A549 (cell line): ENCODE results near the gene SGSM1. TPM values are rescaled to one million over a fixed set of nuclear protein-coding genes. Genes with fewer than 3 reads are reported as not detected.

Experiments
- ATAC-seq, 2 experiments: fragments of 200-7000 bp in 1 of 2; fragments of >200 bp in 1 of 2; cut with Nextera tagmentation in 1 of 2; cut with Tn5 transposase in 1 of 2; 3 replicates each; pipeline versions ENCODE4 v1.8.0 to v1.9.1; 2018 to 2020; ENCODE audit warnings: mild to moderate bottlenecking in 1 of 2, moderate library complexity in 1 of 2
- CTCF ChIA-PET: fragments of 300-600 bp; sonication (Branson Sonifier 250); formaldehyde crosslinking; extraction: SDS; loops from one replicate; lab custom pipeline; 2021; ENCODE audit warnings: antibody characterized with exemption, inconsistent platforms; lab: Yijun Ruan, JAX
- POLR2A ChIA-PET: fragments of 350-600 bp; formaldehyde crosslinking; extraction: SDS; loops from one replicate; lab custom pipeline; 2021; ENCODE audit warnings: antibody characterized with exemption, inconsistent platforms; lab: Yijun Ruan, JAX
- DNase-seq, 2 experiments: peaks; one replicate each; pipeline versions ENCODE4 v3.0.0 to v3.0.0-alpha.2; 2011 to 2016; ENCODE audit warnings: low read depth in 1 of 2, low spot score in 1 of 2
- FAIRE-seq: peaks from 2 replicates; lab custom pipeline; 2011; peaks lifted over from hg19 to GRCh38; lab: Jason Lieb, UNC
- H3K27ac ChIP-seq, 2 experiments: fragments of >200 bp; sonication (Bioruptor Twin); formaldehyde crosslinking; 3 replicates each; pipeline ENCODE4 v1.5.1; 2016 to 2017
- H3K4me1 ChIP-seq: fragments of >200 bp; sonication (Bioruptor Twin); formaldehyde crosslinking; 3 replicates; pipeline ENCODE4 v1.6.1; 2016
- H3K4me2 ChIP-seq: fragments of >200 bp; sonication (Bioruptor Twin); formaldehyde crosslinking; 3 replicates; pipeline ENCODE4 v1.6.1; 2016
- H3K4me3 ChIP-seq: fragments of >200 bp; sonication (Bioruptor Twin); formaldehyde crosslinking; 3 replicates; pipeline ENCODE4 v1.5.1; 2016
- H3K9me3 ChIP-seq: fragments of >200 bp; sonication (Bioruptor Twin); formaldehyde crosslinking; 3 replicates; pipeline ENCODE4 v1.6.1; 2016
- CHD2 ChIP-seq: fragments of 150-350 bp; IDR thresholded peaks from 2 replicates; pipeline ENCODE4 v1.6.1; 2014; ENCODE audit warnings: low read length; ENCODE audit not compliant: partially characterized antibody
- ELK1 ChIP-seq: fragments of 150-350 bp; IDR thresholded peaks from 2 replicates; pipeline ENCODE4 v1.6.1; 2014; ENCODE audit warnings: low read depth, mild to moderate bottlenecking, low read length
- FOSB ChIP-seq: fragments of 250-450 bp; sonication (Bioruptor Pico); IDR thresholded peaks from 2 replicates; pipeline ENCODE4 v1.5.0; 2020; ENCODE audit warnings: mild to moderate bottlenecking, moderate library complexity
- FOSL2 ChIP-seq, 2 experiments: fragments of 450-650 bp in 1 of 2; fragments of >200 bp in 1 of 2; sonication (Bioruptor Twin) in 1 of 2; formaldehyde crosslinking; IDR thresholded peaks; 2 replicates each; pipeline versions ENCODE4 v1.5.0 to v1.6.1; 2016 to 2020; ENCODE audit warnings: mild to moderate bottlenecking in 1 of 2, moderate library complexity in 1 of 2
- FOXS1 ChIP-seq: fragments of 250-450 bp; sonication (Bioruptor Pico); IDR thresholded peaks from 2 replicates; pipeline ENCODE4 v1.5.0; 2020; ENCODE audit warnings: mild to moderate bottlenecking, moderate library complexity
- GATA3 ChIP-seq: IDR thresholded peaks from 2 replicates; pipeline ENCODE4 v1.6.1; 2012; ENCODE audit warnings: borderline replicate concordance
- HOXA7 ChIP-seq: fragments of 250-450 bp; sonication (Bioruptor Pico); IDR thresholded peaks from 2 replicates; pipeline ENCODE4 v1.5.0; 2020; ENCODE audit warnings: mild to moderate bottlenecking, moderate library complexity
- HOXB13 ChIP-seq: fragments of 250-450 bp; sonication (Bioruptor Pico); IDR thresholded peaks from 2 replicates; pipeline ENCODE4 v1.5.0; 2020; ENCODE audit warnings: low read depth, mild to moderate bottlenecking, moderate library complexity
- JUN ChIP-seq, 2 experiments: fragments of >200 bp; sonication (Bioruptor Twin); formaldehyde crosslinking; IDR thresholded peaks; 2 replicates in 1 of 2; 3 replicates in 1 of 2; pipeline ENCODE4 v1.6.1; 2016 to 2017
- MAZ ChIP-seq: fragments of 150-350 bp; IDR thresholded peaks from 2 replicates; pipeline ENCODE4 v1.6.1; 2014; ENCODE audit warnings: antibody characterized with exemption, low read depth, low read length, borderline replicate concordance
- PBX3 ChIP-seq: IDR thresholded peaks from 2 replicates; pipeline ENCODE4 v1.6.1; 2012
- RCOR1 ChIP-seq: fragments of 150-350 bp; IDR thresholded peaks from 2 replicates; pipeline ENCODE4 v1.6.1; 2014; ENCODE audit warnings: antibody characterized with exemption, low read length, low read depth
- RNF2 ChIP-seq: fragments of 200-600 bp; sonication (generic); IDR thresholded peaks from 2 replicates; pipeline ENCODE4 v1.6.1; 2016; ENCODE audit warnings: low read depth, mild to moderate bottlenecking, antibody characterized with exemption, moderate library complexity, borderline replicate concordance
- SMC3 ChIP-seq: fragments of >200 bp; sonication (Bioruptor Twin); formaldehyde crosslinking; IDR thresholded peaks from 3 replicates; pipeline ENCODE4 v1.6.1; 2018; ENCODE audit warnings: inconsistent platforms
- SREBF2 ChIP-seq: fragments of 450-650 bp; IDR thresholded peaks from 2 replicates; pipeline ENCODE4 v1.6.1; 2014; ENCODE audit warnings: mild to moderate bottlenecking, moderate library complexity
- ZNF302 ChIP-seq: fragments of 250-450 bp; sonication (Bioruptor Pico); IDR thresholded peaks from 2 replicates; pipeline ENCODE4 v1.9.0; 2021; ENCODE audit warnings: inconsistent platforms, mild to moderate bottlenecking, moderate library complexity
- whole genome bisulfite sequencing: methylation state at CpG from one replicate; pipeline ENCODE4 v1.1.6; 2017; ENCODE audit errors: missing lambda C conversion rate; 5-methylcytosine and 5-hydroxymethylcytosine counted together
- polyA plus RNA-seq, 4 experiments: library from polyadenylated mRNA; depleted of rRNA in 3 of 4; stranded (reverse); fragments of >200 nt; fragmentation: RNase III in 1 of 4; extraction: RNeasy Plus Mini Kit Qiagen cat#74134 plus additional on column Dnase treatment in 1 of 4; gene quantifications; 2 replicates in 3 of 4; 3 replicates in 1 of 4; pipeline ENCODE4 v1.2.3, GENCODE V29; 2011 to 2017
- TF ChIP-seq, protein P1 (sequence below): fragments of >200 bp; sonication (Bioruptor Twin); formaldehyde crosslinking; IDR thresholded peaks from 3 replicates; pipeline ENCODE4 v1.6.1; 2016
- TF ChIP-seq, protein P2 (sequence below): fragments of >200 bp; sonication (Bioruptor Twin); formaldehyde crosslinking; IDR thresholded peaks from 3 replicates; pipeline ENCODE4 v1.5.1; 2016

Gene SGSM1
- polyA plus RNA-seq, 2 of the 4 experiments (the other 2 are of a cell fraction), result 0.50 to 1.4 TPM

DNA sequence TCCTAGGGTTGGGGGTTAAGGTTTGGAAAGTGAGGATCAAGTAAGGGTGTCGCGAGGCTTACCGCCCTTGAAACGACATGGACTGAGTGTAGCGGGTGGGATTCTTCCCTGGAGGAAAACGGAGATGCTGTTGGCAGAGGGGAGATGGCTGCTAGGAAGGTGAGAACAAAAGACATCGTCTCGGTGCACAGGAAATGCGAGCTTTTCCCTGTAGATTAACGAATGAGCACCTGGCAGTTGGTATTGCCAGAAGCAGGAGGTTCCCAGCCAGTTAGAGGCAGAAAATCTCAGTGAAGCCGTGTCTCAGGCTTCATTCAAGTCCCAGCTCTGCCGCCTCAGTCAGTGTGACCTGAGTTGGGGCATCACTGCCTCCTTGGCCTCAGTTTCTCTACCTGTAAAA lies 141.9 kb downstream of the SGSM1 start:
- POLR2A ChIA-PET, result no interaction called here
- TF ChIP-seq FOSB (no peak), PBX3 (no peak), FOXS1 (CRISPR knock-in tag) (no peak), RCOR1 (no peak), MAZ (no peak), HOXB13 (CRISPR knock-in tag) (no peak), RNF2 (no peak), SMC3 (no peak), HOXA7 (CRISPR knock-in tag) (no peak), ZNF302 (no peak), CHD2 (no peak), FOSL2 (IDR thresholded peaks at IDR 0.05) (no peak), FOSL2 (CRISPR knock-in tag; IDR thresholded peaks at IDR 0.05) (no peak), ELK1 (no peak)
- TF ChIP-seq, protein P1, sequence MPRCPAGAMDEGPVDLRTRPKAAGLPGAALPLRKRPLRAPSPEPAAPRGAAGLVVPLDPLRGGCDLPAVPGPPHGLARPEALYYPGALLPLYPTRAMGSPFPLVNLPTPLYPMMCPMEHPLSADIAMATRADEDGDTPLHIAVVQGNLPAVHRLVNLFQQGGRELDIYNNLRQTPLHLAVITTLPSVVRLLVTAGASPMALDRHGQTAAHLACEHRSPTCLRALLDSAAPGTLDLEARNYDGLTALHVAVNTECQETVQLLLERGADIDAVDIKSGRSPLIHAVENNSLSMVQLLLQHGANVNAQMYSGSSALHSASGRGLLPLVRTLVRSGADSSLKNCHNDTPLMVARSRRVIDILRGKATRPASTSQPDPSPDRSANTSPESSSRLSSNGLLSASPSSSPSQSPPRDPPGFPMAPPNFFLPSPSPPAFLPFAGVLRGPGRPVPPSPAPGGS, result no peak
- TF ChIP-seq, protein P2, sequence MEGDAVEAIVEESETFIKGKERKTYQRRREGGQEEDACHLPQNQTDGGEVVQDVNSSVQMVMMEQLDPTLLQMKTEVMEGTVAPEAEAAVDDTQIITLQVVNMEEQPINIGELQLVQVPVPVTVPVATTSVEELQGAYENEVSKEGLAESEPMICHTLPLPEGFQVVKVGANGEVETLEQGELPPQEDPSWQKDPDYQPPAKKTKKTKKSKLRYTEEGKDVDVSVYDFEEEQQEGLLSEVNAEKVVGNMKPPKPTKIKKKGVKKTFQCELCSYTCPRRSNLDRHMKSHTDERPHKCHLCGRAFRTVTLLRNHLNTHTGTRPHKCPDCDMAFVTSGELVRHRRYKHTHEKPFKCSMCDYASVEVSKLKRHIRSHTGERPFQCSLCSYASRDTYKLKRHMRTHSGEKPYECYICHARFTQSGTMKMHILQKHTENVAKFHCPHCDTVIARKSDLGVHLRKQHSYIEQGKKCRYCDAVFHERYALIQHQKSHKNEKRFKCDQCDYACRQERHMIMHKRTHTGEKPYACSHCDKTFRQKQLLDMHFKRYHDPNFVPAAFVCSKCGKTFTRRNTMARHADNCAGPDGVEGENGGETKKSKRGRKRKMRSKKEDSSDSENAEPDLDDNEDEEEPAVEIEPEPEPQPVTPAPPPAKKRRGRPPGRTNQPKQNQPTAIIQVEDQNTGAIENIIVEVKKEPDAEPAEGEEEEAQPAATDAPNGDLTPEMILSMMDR, result no peak
- H3K4me1 ChIP-seq, result no peaks in the 10 kb centered on the region
- ATAC-seq, result no peak
- 74% methylated on average over 11 of the region's 12 CpGs for WGBS
- no peak for DNase-seq
- H3K4me2 ChIP-seq, result no peak overlapping the region
- no peak for FAIRE-seq
- CTCF ChIA-PET, result interaction anchor here (0.6 to 12.1 kb wide), 4 partner anchors 9 to 179 kb away, joined by 3 to 112 read pairs (median 10); no protein-coding TSS in a partner anchor
- H3K27ac ChIP-seq, result no peak overlapping the region
- no peaks in the 10 kb centered on the region for H3K9me3 ChIP-seq
- H3K4me3 ChIP-seq, result no peak overlapping the region

DNA sequence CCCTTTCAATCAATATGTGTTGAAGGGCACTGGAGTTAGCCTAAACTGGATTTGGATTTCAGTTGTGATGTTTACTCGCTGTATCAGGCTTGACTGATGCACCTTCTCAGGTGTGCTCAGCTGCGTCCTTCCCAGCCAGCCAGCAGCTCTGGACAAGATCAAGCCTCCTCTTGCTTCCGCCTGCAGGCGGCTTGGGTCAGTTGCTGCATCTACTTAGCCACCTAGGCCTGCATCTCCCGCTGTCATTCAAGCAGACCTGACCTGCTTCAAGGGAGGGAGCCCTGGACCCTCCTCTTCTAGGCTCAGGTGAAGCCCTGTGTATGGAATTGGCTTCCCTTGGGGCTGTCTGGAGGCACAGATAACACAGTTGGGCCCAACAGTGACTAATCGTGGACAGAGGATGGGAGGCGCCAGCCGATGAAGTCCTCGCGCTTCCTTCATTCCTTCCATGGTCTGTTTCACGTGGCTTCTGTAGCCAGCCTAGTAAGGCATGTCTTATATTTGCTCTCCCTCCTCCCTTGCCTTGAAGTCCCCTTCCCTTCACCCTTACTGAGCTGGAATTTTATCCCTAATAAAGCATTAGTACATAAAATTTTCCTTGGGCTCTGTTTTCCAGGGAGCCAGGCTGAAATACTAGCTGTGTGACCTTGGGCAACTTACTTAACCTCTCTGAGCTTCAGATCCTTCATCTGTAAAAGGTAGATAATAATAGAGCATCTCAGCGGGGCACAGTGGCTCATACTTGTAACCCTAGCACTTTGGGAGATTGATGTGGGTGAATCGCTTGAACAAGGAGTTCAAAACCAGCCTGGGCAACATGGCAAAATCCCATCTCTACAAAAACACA lies 142.6 kb downstream of the SGSM1 start:
- DNase-seq, result no peak
- H3K4me2 ChIP-seq, result no peak overlapping the region
- 76% methylated on average over 10 of the region's 13 CpGs for WGBS
- H3K9me3 ChIP-seq, result no peaks in the 10 kb centered on the region
- ChIA-PET CTCF (interaction anchor here (0.7 to 12.1 kb wide), 5 partner anchors 10 to 180 kb away, joined by 3 to 112 read pairs (median 5); no protein-coding TSS in a partner anchor), POLR2A (no interaction called here)
- H3K4me1 ChIP-seq, result no peaks in the 10 kb centered on the region
- no peak for FAIRE-seq
- no peak for ATAC-seq
- no peak overlapping the region for H3K27ac ChIP-seq
- H3K4me3 ChIP-seq, result no peak overlapping the region
- TF ChIP-seq FOSL2 (IDR thresholded peaks at IDR 0.05) (no peak), FOSL2 (CRISPR knock-in tag; IDR thresholded peaks at IDR 0.05) (no peak), FOSB (no peak), SREBF2 (no peak), JUN (IDR thresholded peaks at IDR 0.05) (no peak), GATA3 (no peak)
